ENCODE data around the gene SEC16A.

The SEC16A gene

DNA sequence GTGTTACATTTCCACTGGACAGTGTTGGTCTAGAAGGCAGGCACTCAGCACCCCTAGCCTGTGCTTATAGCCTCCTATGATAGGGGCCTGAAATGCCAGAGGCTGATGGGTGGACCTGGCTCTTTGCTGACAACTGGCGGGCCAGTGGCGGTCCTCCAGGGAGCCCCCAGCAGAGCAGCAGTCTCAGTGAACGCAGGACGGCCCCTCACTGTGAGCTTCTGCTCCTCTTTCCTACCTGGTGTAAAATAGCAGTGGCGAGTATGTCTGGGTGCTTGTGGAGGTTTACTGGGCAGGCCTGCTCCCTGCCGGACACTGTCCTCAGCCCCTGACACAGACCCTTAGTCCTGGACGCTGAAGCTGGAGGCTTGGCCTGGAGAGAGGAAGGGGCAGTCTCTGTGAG, 3.3 kb upstream of the SEC16A start:
- peaks cover 17% of the 10 kb centered on the region for H3K79me2 ChIP-seq (ENCODE audit: low read length)
- H3K9me3 ChIP-seq (replicated peaks; ENCODE audit: insufficient read depth, low read length), result no peaks in the 10 kb centered on the region
- H3K36me3 ChIP-seq (replicated peaks; ENCODE audit: insufficient read depth, low read length), result no peaks in the 10 kb centered on the region
- H3K27me3 ChIP-seq (replicated peaks; ENCODE audit: insufficient read depth, low read length), result peaks cover 25% of the 10 kb centered on the region
- no peak for DNase-seq
- no peak overlapping the region for H3K27ac ChIP-seq (ENCODE audit: low read length)
- H3K9ac ChIP-seq (ENCODE audit: low read length), result no peak overlapping the region
- no peak overlapping the region for H3K4me2 ChIP-seq (ENCODE audit: low read depth, low read length)
- TF ChIP-seq, protein P1, sequence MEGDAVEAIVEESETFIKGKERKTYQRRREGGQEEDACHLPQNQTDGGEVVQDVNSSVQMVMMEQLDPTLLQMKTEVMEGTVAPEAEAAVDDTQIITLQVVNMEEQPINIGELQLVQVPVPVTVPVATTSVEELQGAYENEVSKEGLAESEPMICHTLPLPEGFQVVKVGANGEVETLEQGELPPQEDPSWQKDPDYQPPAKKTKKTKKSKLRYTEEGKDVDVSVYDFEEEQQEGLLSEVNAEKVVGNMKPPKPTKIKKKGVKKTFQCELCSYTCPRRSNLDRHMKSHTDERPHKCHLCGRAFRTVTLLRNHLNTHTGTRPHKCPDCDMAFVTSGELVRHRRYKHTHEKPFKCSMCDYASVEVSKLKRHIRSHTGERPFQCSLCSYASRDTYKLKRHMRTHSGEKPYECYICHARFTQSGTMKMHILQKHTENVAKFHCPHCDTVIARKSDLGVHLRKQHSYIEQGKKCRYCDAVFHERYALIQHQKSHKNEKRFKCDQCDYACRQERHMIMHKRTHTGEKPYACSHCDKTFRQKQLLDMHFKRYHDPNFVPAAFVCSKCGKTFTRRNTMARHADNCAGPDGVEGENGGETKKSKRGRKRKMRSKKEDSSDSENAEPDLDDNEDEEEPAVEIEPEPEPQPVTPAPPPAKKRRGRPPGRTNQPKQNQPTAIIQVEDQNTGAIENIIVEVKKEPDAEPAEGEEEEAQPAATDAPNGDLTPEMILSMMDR (IDR thresholded peaks at IDR 0.05; ENCODE audit: low read length), result no peak
- TF ChIP-seq EZH2phosphoT487 (IDR thresholded peaks at IDR 0.05; ENCODE audit: low read length), result no peak
- no peak for TF ChIP-seq EZH2 (optimal IDR thresholded peaks at IDR 0.05; ENCODE audit: low read depth, low read length)
- H3K4me3 ChIP-seq (ENCODE audit: low read length), result no peak overlapping the region
- no peak overlapping the region for H2AFZ ChIP-seq (ENCODE audit: low read length)
- H3F3A ChIP-seq (ENCODE audit: insufficient read depth, low read length), result peaks cover 12% of the 10 kb centered on the region; the same call in 1 of the 2 replicates
- peaks cover 8% of the 10 kb centered on the region for H4K20me1 ChIP-seq (ENCODE audit: insufficient read depth, low read length)
- peaks cover 17% of the 10 kb centered on the region for H3K4me1 ChIP-seq (ENCODE audit: low read length)
- no peaks in the 10 kb centered on the region for H3K9me2 ChIP-seq (replicated peaks; ENCODE audit: insufficient read depth, low read length)

DNA sequence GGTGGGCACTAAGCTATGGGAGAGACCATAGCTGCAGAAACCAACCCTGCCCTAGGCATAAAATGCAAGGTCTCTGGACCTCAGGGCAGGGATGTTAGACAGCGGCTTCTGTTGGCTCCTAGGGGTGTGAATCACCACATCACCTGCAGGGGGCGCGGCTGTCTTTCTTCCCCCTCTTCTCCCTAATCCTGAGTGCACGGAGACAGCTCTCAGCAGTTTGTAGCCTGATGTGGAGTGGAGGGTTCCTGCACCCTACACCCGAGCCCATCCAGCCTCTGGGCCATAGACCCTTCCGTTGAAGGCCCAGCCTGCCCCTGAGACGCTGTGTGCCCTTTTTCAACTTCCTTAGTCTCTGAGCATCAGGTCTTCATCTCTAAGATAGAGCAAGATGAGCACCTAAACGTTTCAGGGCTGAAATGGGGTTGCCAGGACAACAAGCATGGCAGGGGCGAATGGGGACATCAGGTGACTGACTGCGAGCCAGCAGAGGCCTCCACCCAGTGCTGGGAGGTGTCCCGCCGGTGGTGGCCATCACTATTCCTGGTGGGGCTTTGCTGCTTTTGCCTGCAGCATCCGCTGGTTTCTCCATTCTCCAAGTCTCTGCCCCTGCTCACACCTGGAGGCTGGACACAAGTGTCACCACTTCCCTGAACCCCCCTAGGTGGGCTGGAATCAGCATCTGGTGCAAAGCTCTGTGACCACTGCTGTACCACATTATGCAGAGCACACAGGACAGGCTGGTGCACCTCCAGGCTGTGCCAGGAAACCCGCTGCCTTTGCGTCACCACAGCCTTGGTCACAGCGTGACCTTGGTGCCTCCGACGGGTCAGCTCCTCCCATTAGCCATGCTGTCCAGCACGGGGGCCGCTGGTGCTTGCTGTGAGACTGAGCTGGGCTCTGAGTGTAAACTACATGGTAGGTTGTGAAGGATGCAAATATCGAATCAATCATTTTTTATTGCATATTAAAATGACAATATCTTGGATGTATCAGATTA, 2.5 kb upstream of the SEC16A start:
- Histone ChIP-seq H3K4me2 (ENCODE audit: low read depth, low read length) (0 out of 2 replicates have a peak overlapping the region, but pooled peaks have one; percentile 2), H4K20me1 (ENCODE audit: insufficient read depth, low read length) (peaks cover 8% of the 10 kb centered on the region), H3K9ac (ENCODE audit: low read length) (no peak overlapping the region), H3K4me1 (ENCODE audit: low read length) (peaks cover 17% of the 10 kb centered on the region), H2AFZ (ENCODE audit: low read length) (no peak overlapping the region), H3K36me3 (replicated peaks; ENCODE audit: insufficient read depth, low read length) (no peaks in the 10 kb centered on the region), H3F3A (ENCODE audit: insufficient read depth, low read length) (peaks cover 12% of the 10 kb centered on the region; the same call in 1 of the 2 replicates), H3K79me2 (ENCODE audit: low read length) (peaks cover 25% of the 10 kb centered on the region), H3K27me3 (replicated peaks; ENCODE audit: insufficient read depth, low read length) (peaks cover 25% of the 10 kb centered on the region), H3K4me3 (ENCODE audit: low read length) (no peak overlapping the region), H3K9me3 (replicated peaks; ENCODE audit: insufficient read depth, low read length) (no peaks in the 10 kb centered on the region), H3K27ac (ENCODE audit: low read length) (no peak overlapping the region), H3K9me2 (replicated peaks; ENCODE audit: insufficient read depth, low read length) (no peaks in the 10 kb centered on the region)
- no peak for TF ChIP-seq EZH2phosphoT487 (IDR thresholded peaks at IDR 0.05; ENCODE audit: low read length)
- TF ChIP-seq EZH2 (optimal IDR thresholded peaks at IDR 0.05; ENCODE audit: low read depth, low read length), result no peak
- TF ChIP-seq, protein P1 (IDR thresholded peaks at IDR 0.05; ENCODE audit: low read length), result peak; percentile 88
- DNase-seq, result peak; percentile 63

DNA sequence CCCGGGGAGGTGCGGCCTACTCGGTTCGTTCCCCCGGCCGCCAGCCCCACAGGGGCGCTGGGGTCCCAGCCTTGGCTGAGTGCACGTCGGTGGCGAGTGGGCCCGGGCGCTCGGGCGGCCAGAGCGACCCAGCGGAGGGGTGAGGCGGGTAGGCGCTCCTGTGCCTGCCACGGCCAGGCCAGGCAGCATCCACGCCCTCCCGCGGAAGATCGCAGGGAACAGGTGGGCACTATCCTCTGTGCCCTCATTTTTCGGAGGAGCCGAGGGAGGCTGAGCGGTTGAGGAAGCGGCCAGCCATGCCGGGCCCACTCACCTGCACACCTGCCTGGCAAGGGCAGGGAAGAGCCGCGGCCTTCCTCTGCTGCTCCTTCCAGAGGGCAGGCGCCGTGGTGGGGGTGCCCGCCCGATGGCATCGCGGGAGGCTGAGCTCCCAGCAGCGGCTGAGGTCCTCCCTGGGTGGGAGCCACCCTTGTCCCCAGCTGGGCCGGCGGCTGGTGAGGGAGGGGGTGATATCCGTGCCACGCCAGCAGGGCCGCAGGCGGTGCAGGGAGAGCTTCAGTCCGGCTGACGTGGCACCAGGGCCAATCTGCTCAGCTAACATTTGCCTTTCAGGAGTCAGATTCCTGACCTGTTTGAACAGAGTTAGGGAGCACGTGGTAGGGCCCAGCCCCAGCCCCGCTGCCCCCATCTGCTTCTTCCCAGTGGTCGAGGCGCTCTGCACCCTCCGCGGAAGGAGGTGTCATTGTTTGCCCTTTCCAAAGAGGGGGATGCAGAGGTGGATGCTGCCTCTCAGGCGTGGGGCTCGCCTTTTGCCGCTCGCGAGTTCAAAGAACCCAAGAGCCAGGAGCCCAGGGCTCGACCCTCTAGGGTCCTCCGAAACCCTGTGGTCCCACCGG, 1.6 kb upstream of the SEC16A start:
- H3K79me2 ChIP-seq (ENCODE audit: low read length), result peaks cover 34% of the 10 kb centered on the region
- no peak overlapping the region for H3K27ac ChIP-seq (ENCODE audit: low read length)
- H4K20me1 ChIP-seq (ENCODE audit: insufficient read depth, low read length), result peaks cover 8% of the 10 kb centered on the region
- no peaks in the 10 kb centered on the region for H3K36me3 ChIP-seq (replicated peaks; ENCODE audit: insufficient read depth, low read length)
- H3F3A ChIP-seq (ENCODE audit: insufficient read depth, low read length), result peaks cover 12% of the 10 kb centered on the region; the same call in 1 of the 2 replicates
- H3K4me1 ChIP-seq (ENCODE audit: low read length), result peaks cover 17% of the 10 kb centered on the region
- H3K9me2 ChIP-seq (replicated peaks; ENCODE audit: insufficient read depth, low read length), result no peaks in the 10 kb centered on the region
- H3K4me3 ChIP-seq (ENCODE audit: low read length), result peak overlapping the region; percentile 87
- H3K27me3 ChIP-seq (replicated peaks; ENCODE audit: insufficient read depth, low read length), result peaks cover 25% of the 10 kb centered on the region
- peak overlapping the region; percentile 49 for H2AFZ ChIP-seq (ENCODE audit: low read length)
- H3K4me2 ChIP-seq (ENCODE audit: low read depth, low read length), result peak overlapping the region; percentile 87
- DNase-seq, result no peak
- peak overlapping the region; percentile 99; the same call in 1 of the 2 replicates for H3K9ac ChIP-seq (ENCODE audit: low read length)
- no peak for TF ChIP-seq EZH2phosphoT487 (IDR thresholded peaks at IDR 0.05; ENCODE audit: low read length)
- TF ChIP-seq, protein P1 (IDR thresholded peaks at IDR 0.05; ENCODE audit: low read length), result no peak
- no peak for TF ChIP-seq EZH2 (optimal IDR thresholded peaks at IDR 0.05; ENCODE audit: low read depth, low read length)
- no peaks in the 10 kb centered on the region for H3K9me3 ChIP-seq (replicated peaks; ENCODE audit: insufficient read depth, low read length)
